ENCODE measurements around the gene STUM.
A peak's percentile ranks its signal among the peaks of the same experiment; 100 is the strongest.

Gene STUM

DNA sequence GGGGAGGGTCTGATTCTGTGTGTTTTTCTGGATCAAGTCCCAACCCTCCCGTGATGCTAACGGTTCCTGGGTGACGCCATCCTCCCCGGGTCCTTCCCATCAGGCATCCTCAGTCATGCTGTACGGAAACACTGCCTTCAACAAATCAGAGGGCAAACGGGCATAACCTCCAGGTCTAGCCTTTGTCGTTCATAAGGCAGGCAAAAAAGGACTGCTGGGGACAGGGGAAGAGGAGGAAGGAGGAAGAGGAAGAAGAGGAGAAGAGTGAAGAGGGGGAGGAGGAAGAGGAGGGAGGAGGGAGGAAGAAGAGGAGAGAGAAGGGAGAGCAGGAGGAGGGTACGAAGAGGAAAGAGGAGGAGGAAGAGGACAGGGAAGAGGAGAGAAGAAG is 106.1 kb downstream of the STUM start:
- ATAC-seq (ENCODE audit: low read depth) (no peak), DNase-seq (ENCODE audit: low spot score) (no peak)
- Histone ChIP-seq H3K36me3 (ENCODE audit: low read depth) (no peaks in the 10 kb centered on the region), H3K4me1 (ENCODE audit: insufficient read depth, poor library complexity, severe bottlenecking) (peaks cover 16% of the 10 kb centered on the region), H3K27ac (ENCODE audit: poor library complexity, severe bottlenecking) (no peak overlapping the region), H3K9me3 (ENCODE audit: severe bottlenecking) (no peaks in the 10 kb centered on the region), H3K27me3 (ENCODE audit: insufficient read depth, poor library complexity, severe bottlenecking) (no peaks in the 10 kb centered on the region), H3K4me3 (ENCODE audit: severe bottlenecking) (no peak overlapping the region)
- TF ChIP-seq, protein P1, sequence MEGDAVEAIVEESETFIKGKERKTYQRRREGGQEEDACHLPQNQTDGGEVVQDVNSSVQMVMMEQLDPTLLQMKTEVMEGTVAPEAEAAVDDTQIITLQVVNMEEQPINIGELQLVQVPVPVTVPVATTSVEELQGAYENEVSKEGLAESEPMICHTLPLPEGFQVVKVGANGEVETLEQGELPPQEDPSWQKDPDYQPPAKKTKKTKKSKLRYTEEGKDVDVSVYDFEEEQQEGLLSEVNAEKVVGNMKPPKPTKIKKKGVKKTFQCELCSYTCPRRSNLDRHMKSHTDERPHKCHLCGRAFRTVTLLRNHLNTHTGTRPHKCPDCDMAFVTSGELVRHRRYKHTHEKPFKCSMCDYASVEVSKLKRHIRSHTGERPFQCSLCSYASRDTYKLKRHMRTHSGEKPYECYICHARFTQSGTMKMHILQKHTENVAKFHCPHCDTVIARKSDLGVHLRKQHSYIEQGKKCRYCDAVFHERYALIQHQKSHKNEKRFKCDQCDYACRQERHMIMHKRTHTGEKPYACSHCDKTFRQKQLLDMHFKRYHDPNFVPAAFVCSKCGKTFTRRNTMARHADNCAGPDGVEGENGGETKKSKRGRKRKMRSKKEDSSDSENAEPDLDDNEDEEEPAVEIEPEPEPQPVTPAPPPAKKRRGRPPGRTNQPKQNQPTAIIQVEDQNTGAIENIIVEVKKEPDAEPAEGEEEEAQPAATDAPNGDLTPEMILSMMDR (IDR thresholded peaks at IDR 0.05; ENCODE audit: poor library complexity, severe bottlenecking) = no peak

DNA sequence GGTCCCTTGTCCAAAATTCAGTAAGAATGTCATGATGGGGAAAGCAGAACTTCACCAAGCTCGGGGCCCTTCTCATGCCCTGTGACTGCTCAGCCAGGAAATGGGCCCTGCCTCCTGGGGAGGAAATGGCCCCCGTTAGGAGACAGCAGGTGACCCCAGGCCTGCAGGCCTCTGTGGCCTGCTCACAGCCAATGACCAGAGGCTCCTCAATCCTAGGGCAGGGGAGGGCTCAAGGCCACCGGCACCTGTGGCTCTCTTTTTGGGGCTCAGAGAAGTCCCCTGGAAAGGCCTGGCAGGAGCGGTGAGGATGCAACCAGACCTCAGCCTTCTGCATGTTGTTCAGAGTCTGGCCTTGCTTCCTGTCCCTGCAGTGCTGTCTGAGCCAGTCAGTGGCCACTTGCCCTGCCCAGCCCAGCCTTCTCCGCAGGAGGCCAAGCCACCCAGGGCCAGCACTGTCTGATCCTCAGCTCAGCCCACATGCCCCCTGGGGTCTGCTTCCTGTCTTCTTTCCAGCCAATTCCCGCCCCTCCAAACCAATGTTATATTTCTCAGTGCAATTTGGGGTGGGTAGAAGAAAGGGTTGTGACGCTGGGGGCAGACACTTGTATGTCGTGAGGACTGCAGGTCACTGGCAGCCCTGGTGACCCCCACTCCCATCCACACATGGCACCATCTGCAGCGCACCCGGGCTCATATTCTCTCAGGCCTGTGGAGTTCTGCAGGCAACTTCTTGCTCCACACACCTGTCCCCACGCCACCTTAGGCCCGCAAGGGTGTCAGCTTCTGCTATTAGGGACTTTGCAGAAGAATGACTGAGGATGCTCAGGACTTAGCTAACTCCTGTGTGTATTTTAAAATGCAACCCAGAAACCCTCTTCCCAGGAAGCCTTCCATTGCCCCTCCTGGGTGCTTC is 106.9 kb downstream of the STUM start:
- H3K9me3 ChIP-seq (ENCODE audit: severe bottlenecking) = no peaks in the 10 kb centered on the region
- H3K4me3 ChIP-seq (ENCODE audit: severe bottlenecking) = no peak overlapping the region
- ATAC-seq (ENCODE audit: low read depth) = no peak
- no peaks in the 10 kb centered on the region for H3K36me3 ChIP-seq (ENCODE audit: low read depth)
- H3K27ac ChIP-seq (ENCODE audit: poor library complexity, severe bottlenecking) = no peak overlapping the region
- H3K4me1 ChIP-seq (ENCODE audit: insufficient read depth, poor library complexity, severe bottlenecking) = peaks cover 16% of the 10 kb centered on the region
- TF ChIP-seq, protein P1 (IDR thresholded peaks at IDR 0.05; ENCODE audit: poor library complexity, severe bottlenecking) = no peak
- DNase-seq (ENCODE audit: low spot score) = no peak
- no peaks in the 10 kb centered on the region for H3K27me3 ChIP-seq (ENCODE audit: insufficient read depth, poor library complexity, severe bottlenecking)

DNA sequence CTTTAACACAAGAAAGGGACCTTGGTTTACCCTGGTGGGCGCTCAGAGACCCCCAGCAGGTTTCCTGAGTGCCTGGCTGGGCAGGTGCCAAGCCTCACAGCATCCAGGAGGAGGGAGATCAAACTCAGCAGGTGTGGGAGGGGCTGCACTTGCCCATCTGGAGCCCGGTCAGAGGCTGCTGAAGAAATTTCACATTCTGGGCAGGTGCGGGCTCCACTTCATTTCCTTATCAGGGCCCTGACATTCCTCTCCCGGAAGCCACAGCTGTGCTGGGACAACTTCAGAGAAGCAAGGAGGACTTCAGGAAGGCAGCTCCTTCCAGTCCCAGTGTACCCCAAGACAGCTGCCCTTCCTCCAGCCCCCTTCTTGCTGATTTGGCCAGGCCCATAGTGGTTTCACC is 107.6 kb downstream of the STUM start:
- ATAC-seq (ENCODE audit: low read depth) = no peak
- no peak for DNase-seq (ENCODE audit: low spot score)
- H3K27me3 ChIP-seq (ENCODE audit: insufficient read depth, poor library complexity, severe bottlenecking) = no peaks in the 10 kb centered on the region
- H3K4me3 ChIP-seq (ENCODE audit: severe bottlenecking) = no peak overlapping the region
- TF ChIP-seq, protein P1 (IDR thresholded peaks at IDR 0.05; ENCODE audit: poor library complexity, severe bottlenecking) = no peak
- H3K36me3 ChIP-seq (ENCODE audit: low read depth) = no peaks in the 10 kb centered on the region
- H3K4me1 ChIP-seq (ENCODE audit: insufficient read depth, poor library complexity, severe bottlenecking) = peaks cover 16% of the 10 kb centered on the region
- H3K9me3 ChIP-seq (ENCODE audit: severe bottlenecking) = no peaks in the 10 kb centered on the region
- peak overlapping the region; percentile 16 for H3K27ac ChIP-seq (ENCODE audit: poor library complexity, severe bottlenecking)

DNA sequence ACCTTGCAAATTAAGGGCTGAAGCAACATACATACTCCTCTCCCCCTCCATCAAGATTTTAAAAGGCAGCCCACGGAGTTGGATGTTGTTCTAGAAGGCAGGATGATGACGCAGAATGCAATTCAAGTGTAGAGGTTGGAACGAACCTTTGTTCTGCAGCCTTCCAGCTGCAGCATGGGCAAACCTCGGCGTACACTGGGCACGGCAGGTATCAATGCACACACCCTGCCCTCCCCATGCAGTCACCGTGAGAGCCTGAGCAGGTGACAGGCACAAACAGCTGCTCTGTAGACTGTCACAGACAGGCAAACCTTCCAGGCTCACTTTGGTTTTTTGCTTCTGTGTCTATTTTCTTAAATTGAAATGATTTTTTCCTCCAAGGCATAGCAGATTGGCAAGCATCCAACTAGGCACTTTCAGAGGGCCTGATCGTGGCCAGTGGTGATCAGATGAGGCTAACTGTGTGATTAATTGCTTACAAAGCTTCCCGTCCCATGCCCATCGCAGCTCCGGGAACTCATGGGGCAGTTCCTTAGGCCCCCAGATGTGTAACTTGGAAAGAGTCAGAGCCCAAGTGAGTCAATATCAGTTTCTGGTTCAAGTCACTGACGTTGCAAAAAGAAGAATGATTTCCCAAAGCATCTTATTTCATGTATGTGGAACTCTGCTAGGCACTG is 108.2 kb downstream of the STUM start:
- no peak overlapping the region for H3K4me3 ChIP-seq (ENCODE audit: severe bottlenecking)
- no peaks in the 10 kb centered on the region for H3K9me3 ChIP-seq (ENCODE audit: severe bottlenecking)
- H3K4me1 ChIP-seq (ENCODE audit: insufficient read depth, poor library complexity, severe bottlenecking) = peaks cover 16% of the 10 kb centered on the region
- DNase-seq (ENCODE audit: low spot score) = no peak
- H3K27me3 ChIP-seq (ENCODE audit: insufficient read depth, poor library complexity, severe bottlenecking) = no peaks in the 10 kb centered on the region
- peak overlapping the region; percentile 16 for H3K27ac ChIP-seq (ENCODE audit: poor library complexity, severe bottlenecking)
- ATAC-seq (ENCODE audit: low read depth) = peak; percentile 81
- no peaks in the 10 kb centered on the region for H3K36me3 ChIP-seq (ENCODE audit: low read depth)
- TF ChIP-seq, protein P1 (IDR thresholded peaks at IDR 0.05; ENCODE audit: poor library complexity, severe bottlenecking) = no peak
